ENCODE measurements around the gene PRICKLE3. TPM values are rescaled to one million over a fixed set of nuclear protein-coding genes. Genes with fewer than 3 reads are reported as not detected.

PRICKLE3 gene
- total RNA-seq, 1 donor from 2014 or later: 26.5 TPM

GRCh38 chrX:49231333-49232000, 45.3 kb upstream of the PRICKLE3 start:
- no peak for DNase-seq (ENCODE audit: extremely low spot score in 2 of 2)
- Histone ChIP-seq H3K36me3 (no peaks in the 10 kb centered on the region), H3K4me3 (no peak overlapping the region), H3K27me3 (no peaks in the 10 kb centered on the region), H3K4me1 (no peaks in the 10 kb centered on the region), H3K27ac (no peak overlapping the region), H3K9me3 (no peaks in the 10 kb centered on the region)
- intact Hi-C loops (cut with DNase I): no loop called here
- TF ChIP-seq POLR2A (IDR thresholded peaks at IDR 0.05) (no peak), POLR2AphosphoS5 (IDR thresholded peaks at IDR 0.05; ENCODE audit: insufficient read depth in 1 of 2, low read depth in 1 of 2) (no peak)
- TF ChIP-seq, protein P1, sequence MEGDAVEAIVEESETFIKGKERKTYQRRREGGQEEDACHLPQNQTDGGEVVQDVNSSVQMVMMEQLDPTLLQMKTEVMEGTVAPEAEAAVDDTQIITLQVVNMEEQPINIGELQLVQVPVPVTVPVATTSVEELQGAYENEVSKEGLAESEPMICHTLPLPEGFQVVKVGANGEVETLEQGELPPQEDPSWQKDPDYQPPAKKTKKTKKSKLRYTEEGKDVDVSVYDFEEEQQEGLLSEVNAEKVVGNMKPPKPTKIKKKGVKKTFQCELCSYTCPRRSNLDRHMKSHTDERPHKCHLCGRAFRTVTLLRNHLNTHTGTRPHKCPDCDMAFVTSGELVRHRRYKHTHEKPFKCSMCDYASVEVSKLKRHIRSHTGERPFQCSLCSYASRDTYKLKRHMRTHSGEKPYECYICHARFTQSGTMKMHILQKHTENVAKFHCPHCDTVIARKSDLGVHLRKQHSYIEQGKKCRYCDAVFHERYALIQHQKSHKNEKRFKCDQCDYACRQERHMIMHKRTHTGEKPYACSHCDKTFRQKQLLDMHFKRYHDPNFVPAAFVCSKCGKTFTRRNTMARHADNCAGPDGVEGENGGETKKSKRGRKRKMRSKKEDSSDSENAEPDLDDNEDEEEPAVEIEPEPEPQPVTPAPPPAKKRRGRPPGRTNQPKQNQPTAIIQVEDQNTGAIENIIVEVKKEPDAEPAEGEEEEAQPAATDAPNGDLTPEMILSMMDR (IDR thresholded peaks at IDR 0.05): no peak

DNA sequence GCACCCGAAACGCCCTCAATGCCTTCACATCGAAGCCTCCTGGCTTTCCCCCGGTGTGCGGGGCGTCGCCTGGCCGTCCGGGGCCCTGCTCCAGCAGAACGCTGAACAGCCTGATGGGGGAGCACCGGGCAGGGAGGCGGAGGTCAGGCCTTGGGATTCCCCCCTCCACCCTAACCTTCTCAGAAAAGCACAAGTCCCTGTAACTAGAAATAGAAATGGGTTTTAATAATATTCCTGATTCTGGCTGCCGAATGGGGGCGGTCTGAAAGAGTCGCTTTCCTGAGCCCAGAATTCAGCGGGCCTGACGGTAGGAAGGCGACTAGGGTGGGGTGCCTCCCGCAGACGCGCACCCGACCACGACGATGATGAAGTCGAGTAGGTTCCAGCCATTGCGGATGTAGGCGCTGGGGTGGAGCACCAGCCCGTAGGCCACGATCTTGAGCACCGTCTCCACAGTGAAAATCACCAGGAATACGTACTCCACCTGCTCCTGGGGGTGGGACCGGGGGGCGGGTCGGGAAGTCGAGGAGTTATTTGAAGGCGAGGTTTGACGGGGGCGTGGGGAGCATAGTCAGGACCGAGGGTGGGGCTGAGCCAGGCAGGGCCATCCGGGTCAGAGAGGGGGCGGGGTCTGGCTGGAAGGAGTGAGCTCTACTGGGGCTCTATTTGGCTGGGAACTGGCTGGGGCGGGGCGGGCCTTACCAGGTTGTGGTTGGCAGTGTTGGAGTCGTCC, 44.5 kb upstream of the PRICKLE3 start:
- peak overlapping the region; percentile 21 to 29 for H3K4me3 ChIP-seq
- intact Hi-C loops (cut with DNase I): no loop called here

DNA sequence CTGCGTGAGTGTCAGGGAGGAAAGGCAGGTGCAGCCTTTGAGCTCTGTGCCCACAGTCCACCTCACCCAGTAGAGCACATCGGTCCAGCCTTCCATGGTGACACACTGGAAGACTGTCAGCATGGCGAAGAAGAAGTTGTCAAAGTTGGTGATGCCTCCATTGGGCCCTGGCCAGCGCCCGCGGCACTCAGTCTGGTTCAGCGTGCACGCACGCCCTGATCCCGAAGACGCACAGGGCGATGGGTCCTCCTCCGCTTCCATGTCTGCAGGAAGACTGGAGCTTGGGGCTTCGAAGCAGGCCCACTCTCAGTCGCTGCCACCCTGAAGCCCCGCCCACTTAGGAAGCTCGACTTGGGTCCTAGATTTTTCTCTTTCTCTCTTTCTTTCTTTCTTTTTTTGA, 42.0 kb upstream of the PRICKLE3 start:
- Histone ChIP-seq H3K9me3 (no peaks in the 10 kb centered on the region), H3K27ac (no peak overlapping the region), H3K36me3 (no peaks in the 10 kb centered on the region), H3K4me1 (no peaks in the 10 kb centered on the region), H3K27me3 (no peaks in the 10 kb centered on the region), H3K4me3 (no peak overlapping the region)
- TF ChIP-seq POLR2A (IDR thresholded peaks at IDR 0.05) (no peak), POLR2AphosphoS5 (IDR thresholded peaks at IDR 0.05; ENCODE audit: insufficient read depth in 1 of 2, low read depth in 1 of 2) (no peak)
- TF ChIP-seq, protein P1 (IDR thresholded peaks at IDR 0.05): no peak
- DNase-seq (ENCODE audit: extremely low spot score in 2 of 2): no peak
- intact Hi-C loops (cut with DNase I): no loop called here

More for the DNA sequence above, 44.5 kb upstream of the PRICKLE3 start:
- no peaks in the 10 kb centered on the region for H3K27me3 ChIP-seq
- no peaks in the 10 kb centered on the region for H3K9me3 ChIP-seq
- no peaks in the 10 kb centered on the region for H3K4me1 ChIP-seq
- no peaks in the 10 kb centered on the region for H3K36me3 ChIP-seq
- TF ChIP-seq, protein P1 (IDR thresholded peaks at IDR 0.05): no peak
- no peak for TF ChIP-seq POLR2A (IDR thresholded peaks at IDR 0.05)
- TF ChIP-seq POLR2AphosphoS5 (IDR thresholded peaks at IDR 0.05; ENCODE audit: insufficient read depth in 1 of 2, low read depth in 1 of 2): no peak
- H3K27ac ChIP-seq: no peak overlapping the region
- DNase-seq (ENCODE audit: extremely low spot score in 2 of 2): no peak

DNA sequence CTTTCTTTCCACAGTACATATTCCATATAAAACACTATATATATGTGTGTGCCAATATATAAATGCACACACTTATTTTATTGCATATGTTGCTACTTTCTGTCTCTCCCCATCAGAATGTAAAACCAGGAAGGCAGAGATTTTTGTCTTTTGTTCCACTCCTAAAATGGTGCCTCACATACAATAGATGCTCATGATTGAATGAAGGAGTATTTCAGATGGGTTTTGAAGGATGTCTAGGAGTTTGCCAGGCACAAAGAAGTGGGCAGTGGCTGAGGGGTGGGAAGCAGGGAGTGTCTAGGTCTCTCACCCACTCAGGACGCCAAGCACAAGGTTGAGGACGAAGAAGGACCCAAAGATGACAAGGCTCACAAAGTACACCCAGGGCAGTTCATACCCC, 41.6 kb upstream of the PRICKLE3 start:
- no peaks in the 10 kb centered on the region for H3K4me1 ChIP-seq
- no peaks in the 10 kb centered on the region for H3K9me3 ChIP-seq
- H3K27me3 ChIP-seq: no peaks in the 10 kb centered on the region
- no peak for DNase-seq (ENCODE audit: extremely low spot score in 2 of 2)
- no peaks in the 10 kb centered on the region for H3K36me3 ChIP-seq
- H3K27ac ChIP-seq: no peak overlapping the region
- H3K4me3 ChIP-seq: no peak overlapping the region
- TF ChIP-seq, protein P1 (IDR thresholded peaks at IDR 0.05): no peak
- TF ChIP-seq POLR2AphosphoS5 (IDR thresholded peaks at IDR 0.05; ENCODE audit: insufficient read depth in 1 of 2, low read depth in 1 of 2) (no peak), POLR2A (IDR thresholded peaks at IDR 0.05) (no peak)
- intact Hi-C loops (cut with DNase I): no loop called here

DNA sequence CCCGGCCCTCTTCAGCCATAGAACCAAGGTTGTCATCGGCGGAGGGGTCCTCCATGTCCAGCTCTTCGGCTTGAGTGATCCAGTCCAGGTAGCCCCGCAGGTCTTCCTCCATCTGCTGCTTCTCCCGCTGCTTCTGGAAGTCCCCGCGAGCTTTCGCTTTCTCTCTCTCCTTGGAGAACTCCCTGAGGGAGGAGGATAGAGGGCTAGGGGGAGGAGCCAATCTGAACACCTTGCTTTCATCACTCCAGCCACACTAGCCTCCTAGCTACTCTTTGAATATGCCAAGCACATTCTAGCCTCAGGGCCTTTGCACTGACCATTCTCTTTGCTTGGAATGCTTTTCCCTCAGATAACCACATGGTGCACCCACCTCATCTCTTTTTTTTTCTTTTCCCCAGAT, 40.8 kb upstream of the PRICKLE3 start:
- intact Hi-C loops (cut with DNase I): no loop called here
- Histone ChIP-seq H3K27me3 (no peaks in the 10 kb centered on the region), H3K9me3 (no peaks in the 10 kb centered on the region), H3K36me3 (no peaks in the 10 kb centered on the region), H3K27ac (no peak overlapping the region), H3K4me3 (no peak overlapping the region), H3K4me1 (no peaks in the 10 kb centered on the region)
- DNase-seq (ENCODE audit: extremely low spot score in 2 of 2): no peak
- TF ChIP-seq, protein P1 (IDR thresholded peaks at IDR 0.05): no peak
- no peak for TF ChIP-seq POLR2AphosphoS5 (IDR thresholded peaks at IDR 0.05; ENCODE audit: insufficient read depth in 1 of 2, low read depth in 1 of 2)
- no peak for TF ChIP-seq POLR2A (IDR thresholded peaks at IDR 0.05)
